IPS DF 4.7 (cell line): ENCODE data around the gene CNTNAP2.
"Not testable (repeated sequence)": the region's sequence is repeated elsewhere in the genome, so short reads cannot be mapped to it uniquely, and the experiment has no call there.

Experiments used
- DNase-seq: peaks from one replicate; pipeline ENCODE4 v3.0.0-alpha.2; 2013; ENCODE audit warnings: low spot score; ENCODE audit errors: extremely low read depth

The CNTNAP2 gene

DNA sequence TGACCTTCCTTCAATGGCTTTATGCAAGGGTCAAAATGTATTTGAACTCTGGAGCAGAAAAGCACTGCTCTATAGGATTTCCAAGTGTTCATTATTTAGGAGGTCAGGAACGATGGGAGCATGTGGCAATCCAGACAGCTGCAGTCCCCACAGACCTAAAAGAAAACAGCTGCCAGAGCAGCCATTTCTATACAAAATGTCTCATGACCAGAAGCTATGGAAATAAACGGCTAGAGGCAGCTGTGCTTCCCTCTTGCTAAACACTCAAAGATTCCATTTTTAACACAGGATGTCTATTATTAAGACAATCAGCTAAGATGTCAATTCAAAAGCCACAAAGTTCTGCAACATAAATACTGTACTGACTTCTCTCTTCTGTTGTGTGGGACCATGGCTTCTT, 1594.8 kb downstream of the CNTNAP2 start:
- no peak for DNase-seq

DNA sequence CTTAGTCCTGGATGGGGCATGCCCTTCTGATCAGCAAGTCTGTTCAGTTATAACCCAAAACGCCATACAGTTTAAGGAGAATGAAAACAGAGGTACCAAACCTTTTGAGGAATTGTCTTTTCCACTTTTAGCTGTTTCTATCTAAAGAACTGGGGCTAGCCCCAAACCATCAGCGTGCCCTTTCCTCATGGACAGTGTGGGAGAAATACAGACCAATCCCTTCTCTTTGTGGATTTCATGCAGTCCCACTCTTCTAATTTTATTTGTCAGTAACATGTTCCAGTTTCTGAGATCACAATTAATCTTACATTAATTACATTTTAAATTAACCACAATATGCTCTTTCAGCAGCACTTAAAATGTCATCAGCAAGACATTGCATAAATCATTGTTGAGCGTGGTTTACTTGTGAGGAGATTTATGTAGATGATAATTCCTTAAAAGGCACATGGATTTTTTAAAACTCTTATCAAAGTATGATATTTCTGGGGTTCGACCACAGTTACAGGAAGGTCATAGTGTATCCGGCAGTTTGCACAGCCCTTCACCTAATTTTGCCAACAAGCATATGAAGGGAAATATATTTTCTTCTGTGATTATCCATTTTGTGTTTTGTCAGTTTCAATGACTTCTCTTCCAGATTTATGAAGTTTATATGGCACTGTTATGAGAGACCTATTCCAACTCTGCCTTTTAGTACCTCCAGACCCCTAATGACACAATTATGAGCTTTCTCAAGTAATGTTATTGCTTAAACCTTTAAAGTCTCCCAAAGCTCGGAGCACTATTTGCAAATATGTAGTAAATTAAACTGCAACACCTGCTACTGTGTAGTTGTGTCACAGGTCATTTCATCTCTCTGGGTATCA, 1605.6 kb downstream of the CNTNAP2 start:
- DNase-seq = no peak

DNA sequence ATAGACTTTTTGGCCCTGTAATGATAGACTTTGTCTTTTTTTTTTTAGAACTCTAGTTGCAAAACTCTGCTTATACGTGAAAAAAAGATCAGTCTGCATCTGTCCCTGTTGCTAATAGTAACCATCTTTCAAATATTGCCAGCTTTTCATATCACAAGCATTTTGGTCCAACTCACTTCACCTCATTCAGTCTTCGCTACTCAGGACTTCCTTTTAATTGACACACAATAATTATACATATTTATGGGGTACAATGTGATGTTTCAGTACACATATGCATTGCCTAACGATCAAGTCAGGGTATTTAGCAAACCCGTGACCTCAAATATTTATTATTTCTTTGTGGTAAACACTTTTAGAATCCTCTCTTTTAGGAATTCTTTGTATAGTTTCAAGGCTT, 1606.9 kb downstream of the CNTNAP2 start:
- DNase-seq = no peak

DNA sequence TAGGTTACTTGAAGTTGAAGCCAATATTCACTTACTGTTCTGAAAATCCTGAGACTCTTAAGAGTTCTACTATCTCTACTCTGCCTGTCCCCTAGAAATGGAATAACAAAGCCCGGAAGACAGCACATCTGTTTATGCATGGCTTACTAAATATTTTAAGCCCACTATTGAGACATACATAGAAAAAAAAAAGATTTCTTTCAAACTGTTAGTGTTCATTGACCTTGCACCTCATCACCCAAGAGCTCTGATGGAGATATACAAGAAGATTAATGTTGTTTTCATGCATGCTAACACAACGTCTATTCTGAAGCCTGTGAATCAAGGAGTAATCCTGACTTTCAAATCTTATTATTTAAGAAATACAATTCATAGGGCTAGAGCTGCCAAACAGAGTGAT, 1614.7 kb downstream of the CNTNAP2 start:
- DNase-seq = no peak

DNA sequence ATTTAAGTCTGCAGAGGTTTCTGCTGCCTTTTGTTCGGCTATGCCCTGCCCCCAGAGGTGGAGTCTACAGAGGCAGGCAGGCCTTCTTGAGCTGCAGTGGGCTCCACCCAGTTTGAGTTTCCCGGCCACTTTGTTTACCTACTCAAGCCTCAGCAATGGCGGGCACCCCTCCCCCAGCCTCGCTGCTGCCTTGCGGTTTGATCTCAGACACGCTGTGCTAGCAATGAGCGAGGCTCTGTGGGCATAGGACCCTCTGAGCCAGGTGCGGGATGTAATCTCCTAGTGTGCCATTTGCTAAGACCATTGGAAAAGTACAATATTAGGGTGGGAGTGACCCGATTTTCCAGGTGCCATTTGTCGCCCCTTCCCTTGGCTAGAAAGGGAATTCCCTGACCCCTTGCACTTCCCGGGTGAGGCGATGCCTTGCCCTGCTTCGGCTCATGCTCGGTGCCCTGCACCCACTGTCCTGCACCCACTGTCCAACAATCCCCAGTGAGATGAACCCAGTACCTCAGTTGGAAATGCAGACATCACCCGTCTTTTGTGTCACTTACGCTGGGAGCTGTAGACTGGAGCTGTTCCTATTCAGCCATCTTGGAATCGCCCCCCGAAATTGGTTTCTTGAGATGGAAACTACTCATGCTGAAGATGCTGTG, 1621.1 kb downstream of the CNTNAP2 start:
- not testable (repeated sequence) for DNase-seq

- no peak for DNase-seq
These were observed 1625.7 kb downstream of the CNTNAP2 start for GRCh38 chr7:147742301-147742700.

DNA sequence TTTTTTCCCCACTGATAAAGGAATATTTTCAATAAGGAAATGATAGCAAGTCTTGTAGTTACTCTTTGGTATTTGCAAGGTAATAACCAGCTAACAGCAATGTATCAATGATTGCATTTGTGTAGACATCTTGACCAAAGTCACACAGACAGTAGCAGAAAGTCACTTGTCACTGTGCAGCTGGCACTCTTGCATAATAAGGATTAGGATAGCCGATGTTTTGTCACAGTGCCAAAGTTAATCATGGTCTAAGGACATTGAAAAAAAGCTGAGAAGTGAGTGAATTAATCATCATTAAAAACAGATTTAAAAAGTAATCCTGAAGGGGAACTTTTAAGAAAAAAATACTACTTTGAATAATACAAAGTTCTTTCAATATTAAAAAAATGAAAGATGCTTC, 1639.7 kb downstream of the CNTNAP2 start:
- DNase-seq = no peak

DNA sequence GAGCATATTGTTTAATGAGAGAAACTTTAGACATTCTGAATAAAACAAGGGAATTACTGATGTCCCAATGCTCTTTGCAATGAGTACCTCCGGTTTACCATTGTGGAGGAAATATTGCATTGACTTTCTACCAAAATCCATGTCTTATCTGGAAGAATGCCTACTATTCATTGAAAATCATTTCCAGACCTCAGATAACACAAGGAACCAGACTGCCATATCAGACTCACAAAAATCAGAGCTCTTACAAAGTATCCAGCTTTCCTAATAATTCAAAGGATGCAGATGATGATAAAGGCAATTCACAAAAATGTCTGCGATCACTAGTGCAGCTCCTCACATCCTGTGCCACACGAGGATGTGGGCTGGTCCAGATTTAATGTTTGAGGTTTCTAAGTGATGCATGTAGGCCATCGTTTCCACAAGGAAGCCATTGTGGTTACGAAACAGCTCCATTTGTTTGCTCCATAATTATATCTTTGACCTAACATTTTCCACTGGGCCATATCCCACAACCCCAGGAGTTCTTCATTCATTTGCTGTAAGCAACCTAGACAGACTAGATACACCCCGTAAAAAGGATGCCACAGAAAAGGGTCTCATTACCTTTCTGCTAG, 1642.8 kb downstream of the CNTNAP2 start:
- DNase-seq = no peak

DNA sequence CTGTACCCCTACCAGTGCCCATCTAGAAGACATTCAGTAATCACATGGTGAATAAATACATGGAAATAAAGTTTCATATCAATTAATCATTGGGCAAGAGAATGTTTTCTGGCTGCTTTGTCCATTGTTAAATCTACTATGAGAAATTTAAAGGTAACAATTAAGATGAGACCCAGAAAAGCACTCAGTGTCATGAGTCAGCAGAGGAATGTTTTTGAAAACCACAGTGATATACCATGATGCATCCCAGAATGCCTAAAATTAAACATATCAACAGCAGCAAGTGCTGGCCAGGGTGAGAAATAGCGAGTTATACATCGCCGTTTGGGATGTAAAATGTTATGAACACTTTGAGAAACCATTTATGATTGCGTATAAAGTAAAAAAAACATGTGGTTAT, 1648.7 kb downstream of the CNTNAP2 start:
- DNase-seq = no peak

DNA sequence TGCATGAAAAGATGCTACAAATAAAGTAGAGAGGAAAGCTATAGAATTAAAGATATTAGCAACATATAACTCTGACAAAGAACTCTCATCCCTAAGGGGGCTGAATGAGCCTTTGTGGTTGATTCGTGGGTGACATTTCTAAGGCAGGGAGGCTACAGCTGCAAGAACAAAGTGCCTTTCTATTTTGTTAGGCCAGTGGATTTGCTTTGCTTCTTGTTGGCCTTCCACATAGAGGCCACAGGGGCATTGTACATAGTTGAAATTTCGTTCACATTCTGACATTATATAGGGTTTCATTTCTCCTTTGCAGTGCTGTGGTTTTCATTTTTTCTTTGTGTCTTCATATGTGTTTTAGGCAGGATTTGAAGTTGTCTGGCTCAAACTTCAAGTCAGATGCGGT, 1654.7 kb downstream of the CNTNAP2 start:
- no peak for DNase-seq

DNA sequence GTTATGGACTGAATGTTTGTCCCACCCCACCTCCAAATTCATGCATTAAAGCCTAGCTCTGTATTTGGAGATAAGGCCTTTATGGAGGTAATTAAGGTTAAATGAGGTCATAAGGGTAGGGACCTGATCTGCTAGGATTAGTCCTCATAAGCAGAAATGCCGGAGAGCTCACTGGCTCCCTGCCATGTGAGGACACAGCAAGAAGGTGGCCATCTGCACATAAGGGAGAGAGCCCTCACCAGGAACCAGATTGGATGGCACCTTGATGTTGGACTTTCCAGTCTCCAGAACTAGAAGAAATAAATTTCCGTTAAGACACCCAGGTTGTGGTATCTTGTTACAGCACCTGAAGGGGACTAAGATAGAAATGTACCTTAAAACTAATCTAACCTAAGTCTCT, 1657.9 kb downstream of the CNTNAP2 start:
- DNase-seq = no peak

- no peak for DNase-seq
These were observed 1659.1 kb downstream of the CNTNAP2 start for GRCh38 chr7:147775516-147776284.

DNA sequence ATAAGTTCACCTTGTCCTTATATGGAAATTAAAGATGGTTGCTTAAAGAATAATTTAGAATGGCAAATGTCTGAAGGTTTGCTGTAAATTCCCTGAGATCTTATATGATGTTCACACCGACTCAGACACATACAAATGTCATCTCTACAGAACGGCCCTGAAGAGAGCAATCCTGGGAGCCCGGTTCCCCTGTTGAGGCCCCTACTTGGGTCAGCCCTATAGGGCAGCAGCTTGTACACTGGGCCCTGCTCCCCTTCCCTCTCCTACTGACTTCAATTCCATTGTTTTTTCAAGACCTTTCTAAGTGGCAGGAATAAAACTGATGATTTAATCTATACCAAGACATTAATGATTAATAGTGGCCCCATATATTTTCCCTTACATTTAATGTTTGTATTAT, 1660.7 kb downstream of the CNTNAP2 start:
- no peak for DNase-seq

GRCh38 chr7:147779949-147780348, 1663.3 kb downstream of the CNTNAP2 start:
- no peak for DNase-seq

DNA sequence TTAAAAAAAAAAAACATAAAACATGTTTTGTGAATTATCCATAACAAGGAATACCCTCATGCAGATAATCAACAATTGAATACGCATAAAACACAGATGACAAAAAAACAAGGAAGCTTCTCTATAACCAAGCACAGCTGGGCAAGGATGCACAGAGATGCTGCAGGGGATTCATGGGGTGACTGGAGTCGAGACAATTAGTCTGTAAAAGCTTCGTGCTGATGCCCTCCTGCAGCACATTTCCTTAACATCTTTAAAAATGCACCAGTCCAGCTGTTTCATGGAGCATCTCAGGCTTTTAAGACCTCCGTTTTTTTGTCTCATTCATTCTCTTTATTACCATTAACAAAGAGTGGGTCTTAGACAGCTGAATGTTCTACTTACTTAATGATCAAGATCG, 1680.0 kb downstream of the CNTNAP2 start:
- no peak for DNase-seq

DNA sequence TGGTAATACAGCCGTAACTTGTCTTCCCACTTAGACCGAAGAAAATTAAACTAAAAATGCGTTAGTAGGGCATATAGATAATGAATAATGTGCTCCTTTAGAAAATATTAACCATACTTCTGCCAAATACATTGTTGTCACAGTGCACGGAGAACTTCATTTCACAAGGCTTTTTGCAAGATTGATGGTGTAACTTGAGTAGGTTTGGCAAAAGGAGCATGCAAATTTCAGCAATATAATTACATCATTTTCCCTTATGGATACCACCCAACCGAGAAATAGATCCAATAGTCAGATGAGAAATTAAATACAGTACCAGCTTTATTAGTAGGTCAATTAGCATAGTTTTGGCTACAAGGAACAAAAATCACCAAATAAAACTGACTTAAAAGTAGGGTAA, 1681.4 kb downstream of the CNTNAP2 start:
- DNase-seq = no peak

- not testable (repeated sequence) for DNase-seq
These were observed 1685.2 kb downstream of the CNTNAP2 start for GRCh38 chr7:147801762-147802161.

DNA sequence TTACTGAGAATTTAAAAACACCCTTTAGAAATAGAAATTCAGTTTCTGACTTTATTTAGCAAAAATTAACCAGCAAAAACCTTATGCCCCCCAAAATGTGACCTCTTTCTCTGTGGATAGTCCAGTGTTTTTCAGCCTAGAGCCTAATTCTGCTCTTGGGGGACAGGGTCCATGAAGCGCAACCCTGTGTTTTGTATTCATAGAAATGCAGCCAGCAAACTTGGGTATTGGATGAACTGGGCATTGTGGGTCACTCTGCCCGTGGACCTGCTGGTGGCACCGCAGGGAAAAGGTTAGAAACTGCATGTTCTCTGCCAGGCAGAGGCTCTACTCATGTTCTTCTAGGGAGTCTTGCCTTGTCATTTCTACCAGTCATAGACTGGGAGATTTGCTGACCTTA, 1686.5 kb downstream of the CNTNAP2 start:
- no peak for DNase-seq

GRCh38 chr7:147803606-147804005, 1687.0 kb downstream of the CNTNAP2 start:
- no peak for DNase-seq

- no peak for DNase-seq
These were observed 1687.4 kb downstream of the CNTNAP2 start for GRCh38 chr7:147804032-147804431.

DNA sequence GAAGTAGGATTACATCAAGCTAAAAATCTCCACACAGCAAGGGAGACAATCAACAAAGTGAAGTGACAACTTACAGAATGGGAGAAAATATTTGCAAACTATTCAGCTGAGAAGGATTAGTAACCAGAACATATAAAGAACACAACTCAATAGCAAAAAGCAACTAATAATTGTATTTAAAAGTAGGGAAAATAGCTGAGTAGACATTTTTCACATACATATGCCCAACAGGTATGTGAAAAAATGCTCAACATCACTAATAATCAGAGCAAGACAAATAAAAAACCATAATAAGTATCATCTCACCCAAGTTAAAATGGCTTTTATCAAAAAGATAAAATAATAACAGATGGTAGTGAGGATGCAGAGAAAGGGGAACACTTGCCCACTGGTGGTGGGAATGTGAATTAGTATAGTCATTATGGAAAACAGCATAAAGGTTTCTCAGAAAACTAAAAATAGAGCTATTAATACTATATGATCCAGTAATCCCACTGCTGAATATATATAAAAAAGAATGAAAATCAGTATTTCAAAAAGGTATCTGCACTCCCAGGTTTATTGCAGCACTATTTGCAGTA, 1689.5 kb downstream of the CNTNAP2 start:
- DNase-seq = no peak
